Neural crest cell (in vitro differentiated cells): ENCODE data around the gene CLBA1. TPM values are rescaled to one million over a fixed set of nuclear protein-coding genes. Genes with fewer than 3 reads are reported as not detected.

Experiments
- DNase-seq: peaks from one replicate; pipeline ENCODE4 v3.0.0; 2021; ENCODE audit warnings: low read depth, mixed read lengths, low spot score
- H3K27ac Mint-ChIP-seq: one replicate; pipeline ENCODE4 v1.8.0; 2021; ENCODE audit warnings: mild to moderate bottlenecking, mixed read lengths; ENCODE audit not compliant: unreplicated experiment
- H3K27me3 Mint-ChIP-seq: 2 replicates; pipeline ENCODE4 v1.8.0; 2021; ENCODE audit warnings: low read depth, mild to moderate bottlenecking, mixed read lengths
- H3K36me3 Mint-ChIP-seq: 2 replicates; pipeline ENCODE4 v1.8.0; 2021; ENCODE audit warnings: low read depth, mild to moderate bottlenecking, mixed read lengths
- H3K4me1 Mint-ChIP-seq: 2 replicates; pipeline ENCODE4 v1.8.0; 2021; ENCODE audit warnings: mixed read lengths
- H3K4me3 Mint-ChIP-seq: one replicate; pipeline ENCODE4 v1.8.0; 2021; ENCODE audit warnings: mild to moderate bottlenecking, mixed read lengths
- H3K9me3 Mint-ChIP-seq: 2 replicates; pipeline ENCODE4 v1.8.0; 2021; ENCODE audit warnings: mixed read lengths
- total RNA-seq: library from RNA; stranded (reverse); gene quantifications from 2 replicates; pipeline ENCODE4 v1.2.1, GENCODE V29; 2021
- TF ChIP-seq, protein P1 (sequence below): fragments of 200-600 bp; sonication (generic); conservative IDR thresholded peaks from 2 replicates; pipeline ENCODE4 v1.5.0; 2021; ENCODE audit warnings: antibody characterized with exemption, mild to moderate bottlenecking

Gene CLBA1
- total RNA-seq, 1 donor from 2014 or later = 14.1 TPM

DNA sequence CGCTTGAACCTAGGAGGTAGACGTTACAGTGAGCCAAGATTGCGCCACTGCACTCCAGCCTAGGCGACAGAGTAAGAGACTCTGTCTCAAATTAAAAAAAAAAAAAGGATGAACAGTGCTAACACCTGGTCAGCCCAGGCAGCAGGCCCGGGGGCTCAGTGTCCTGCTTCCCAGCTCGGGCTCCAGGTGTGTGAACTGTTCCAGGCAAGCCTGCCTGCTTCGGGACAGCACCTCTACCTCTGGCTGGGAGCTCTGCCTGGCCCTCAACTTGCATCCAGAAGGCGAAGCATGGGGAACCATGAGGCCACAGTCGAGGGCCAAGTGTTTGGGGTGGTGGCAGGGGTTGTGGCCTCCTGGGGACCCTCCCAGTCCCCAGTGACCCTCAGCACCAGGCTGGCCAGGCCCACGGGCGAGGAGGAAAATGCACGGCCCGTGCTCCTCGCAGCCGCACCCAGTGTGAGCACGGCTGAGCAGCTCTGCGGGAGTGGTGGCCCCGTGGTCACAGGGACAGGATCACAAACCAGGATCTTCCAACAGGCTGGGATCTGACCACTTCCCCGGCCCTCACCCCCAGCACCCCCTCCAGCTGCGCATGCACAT, 19.8 kb downstream of the CLBA1 start:
- no peaks in the 10 kb centered on the region for H3K36me3 Mint-ChIP-seq
- TF ChIP-seq, protein P1, sequence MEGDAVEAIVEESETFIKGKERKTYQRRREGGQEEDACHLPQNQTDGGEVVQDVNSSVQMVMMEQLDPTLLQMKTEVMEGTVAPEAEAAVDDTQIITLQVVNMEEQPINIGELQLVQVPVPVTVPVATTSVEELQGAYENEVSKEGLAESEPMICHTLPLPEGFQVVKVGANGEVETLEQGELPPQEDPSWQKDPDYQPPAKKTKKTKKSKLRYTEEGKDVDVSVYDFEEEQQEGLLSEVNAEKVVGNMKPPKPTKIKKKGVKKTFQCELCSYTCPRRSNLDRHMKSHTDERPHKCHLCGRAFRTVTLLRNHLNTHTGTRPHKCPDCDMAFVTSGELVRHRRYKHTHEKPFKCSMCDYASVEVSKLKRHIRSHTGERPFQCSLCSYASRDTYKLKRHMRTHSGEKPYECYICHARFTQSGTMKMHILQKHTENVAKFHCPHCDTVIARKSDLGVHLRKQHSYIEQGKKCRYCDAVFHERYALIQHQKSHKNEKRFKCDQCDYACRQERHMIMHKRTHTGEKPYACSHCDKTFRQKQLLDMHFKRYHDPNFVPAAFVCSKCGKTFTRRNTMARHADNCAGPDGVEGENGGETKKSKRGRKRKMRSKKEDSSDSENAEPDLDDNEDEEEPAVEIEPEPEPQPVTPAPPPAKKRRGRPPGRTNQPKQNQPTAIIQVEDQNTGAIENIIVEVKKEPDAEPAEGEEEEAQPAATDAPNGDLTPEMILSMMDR = no peak
- no peak for DNase-seq
- H3K4me3 Mint-ChIP-seq = no peak overlapping the region
- no peaks in the 10 kb centered on the region for H3K9me3 Mint-ChIP-seq
- H3K27ac Mint-ChIP-seq = no peak overlapping the region
- H3K4me1 Mint-ChIP-seq = no peaks in the 10 kb centered on the region
- H3K27me3 Mint-ChIP-seq = no peaks in the 10 kb centered on the region

DNA sequence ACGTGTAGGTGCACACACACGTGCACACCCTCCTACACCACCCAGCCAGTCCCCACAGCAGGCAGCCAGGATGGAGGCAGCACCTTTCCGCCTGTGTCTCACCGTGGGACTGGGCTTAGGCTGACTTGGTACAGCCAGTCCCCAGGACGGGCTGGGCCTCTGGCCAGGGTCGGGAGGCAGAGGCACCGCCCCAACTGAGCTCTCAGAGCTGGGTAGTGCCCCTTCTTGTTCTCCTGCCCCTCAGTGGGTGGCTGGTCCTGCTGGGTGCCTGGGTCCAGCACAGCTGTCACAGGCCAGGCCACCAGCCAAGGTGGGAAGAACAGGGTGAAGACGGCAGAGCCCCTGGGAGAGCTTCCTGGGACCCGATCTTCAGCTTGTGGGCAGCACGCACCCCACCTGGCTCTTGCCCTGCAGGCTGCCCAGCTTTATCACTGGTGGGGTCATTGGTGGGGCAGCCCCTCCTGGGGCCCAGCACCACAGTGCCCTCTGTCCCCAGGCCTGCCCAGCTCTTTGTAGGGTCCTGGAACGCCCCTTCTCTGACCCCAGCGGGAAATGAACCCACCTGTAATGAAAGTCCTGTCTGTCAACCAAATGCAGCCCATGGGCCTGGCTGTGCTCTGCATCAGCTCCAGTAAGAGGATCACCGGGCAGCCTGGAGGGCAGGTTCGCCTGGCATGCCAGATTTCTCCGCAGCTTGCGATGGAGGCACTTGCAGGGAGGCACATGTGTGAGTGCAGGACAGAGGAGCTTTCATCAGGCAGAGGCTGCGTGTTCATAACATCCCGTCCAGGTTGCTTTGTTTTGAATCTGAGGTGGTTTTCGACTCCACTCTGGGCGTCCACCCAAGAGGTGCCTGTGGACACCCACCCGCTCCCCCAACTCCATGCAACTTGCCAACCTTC, 20.6 kb downstream of the CLBA1 start:
- no peaks in the 10 kb centered on the region for H3K4me1 Mint-ChIP-seq
- H3K27ac Mint-ChIP-seq = no peak overlapping the region
- H3K36me3 Mint-ChIP-seq = no peaks in the 10 kb centered on the region
- H3K9me3 Mint-ChIP-seq = no peaks in the 10 kb centered on the region
- DNase-seq = no peak
- no peak overlapping the region for H3K4me3 Mint-ChIP-seq
- H3K27me3 Mint-ChIP-seq = no peaks in the 10 kb centered on the region
- TF ChIP-seq, protein P1 = no peak

DNA sequence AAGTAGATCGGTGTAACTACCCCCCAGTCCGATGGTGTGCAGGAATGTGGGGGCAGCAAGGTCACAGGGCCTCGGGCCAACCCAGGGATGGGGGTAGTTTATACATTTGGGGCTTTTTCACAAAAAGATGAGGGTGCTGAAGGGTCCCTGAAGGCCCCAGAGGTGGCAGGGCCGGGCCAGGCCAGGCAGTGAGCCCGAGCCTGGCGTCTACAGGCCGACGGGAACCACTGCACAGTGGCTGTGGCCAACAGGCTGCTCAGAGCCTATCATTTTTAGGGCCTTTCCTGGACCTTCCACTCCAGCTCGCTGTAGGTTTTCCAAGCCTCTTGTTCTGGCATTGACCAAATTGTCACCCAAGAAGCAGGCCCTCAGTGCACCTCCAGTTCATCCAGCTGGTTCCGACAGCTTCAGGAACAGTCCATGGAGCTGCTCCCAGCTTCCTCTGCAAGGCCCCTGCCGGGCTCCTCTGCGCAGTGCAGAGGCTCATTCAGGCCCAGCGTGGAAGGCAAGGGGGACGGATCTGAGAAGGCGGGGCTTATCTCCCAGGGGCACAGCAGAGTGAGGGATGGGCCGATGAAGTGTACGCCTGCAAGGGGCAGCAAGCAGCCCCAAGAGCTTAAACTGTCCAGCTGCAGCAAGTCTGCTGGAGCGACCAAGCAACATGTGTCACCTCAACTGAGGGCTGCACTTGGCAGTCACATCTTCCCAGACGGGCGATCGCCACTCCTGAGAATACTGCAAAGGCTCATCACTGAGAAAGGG, 21.4 kb downstream of the CLBA1 start:
- H3K4me1 Mint-ChIP-seq = no peaks in the 10 kb centered on the region
- DNase-seq = no peak
- no peaks in the 10 kb centered on the region for H3K36me3 Mint-ChIP-seq
- H3K27ac Mint-ChIP-seq = no peak overlapping the region
- TF ChIP-seq, protein P1 = no peak
- no peak overlapping the region for H3K4me3 Mint-ChIP-seq
- H3K9me3 Mint-ChIP-seq = no peaks in the 10 kb centered on the region
- H3K27me3 Mint-ChIP-seq = no peaks in the 10 kb centered on the region

DNA sequence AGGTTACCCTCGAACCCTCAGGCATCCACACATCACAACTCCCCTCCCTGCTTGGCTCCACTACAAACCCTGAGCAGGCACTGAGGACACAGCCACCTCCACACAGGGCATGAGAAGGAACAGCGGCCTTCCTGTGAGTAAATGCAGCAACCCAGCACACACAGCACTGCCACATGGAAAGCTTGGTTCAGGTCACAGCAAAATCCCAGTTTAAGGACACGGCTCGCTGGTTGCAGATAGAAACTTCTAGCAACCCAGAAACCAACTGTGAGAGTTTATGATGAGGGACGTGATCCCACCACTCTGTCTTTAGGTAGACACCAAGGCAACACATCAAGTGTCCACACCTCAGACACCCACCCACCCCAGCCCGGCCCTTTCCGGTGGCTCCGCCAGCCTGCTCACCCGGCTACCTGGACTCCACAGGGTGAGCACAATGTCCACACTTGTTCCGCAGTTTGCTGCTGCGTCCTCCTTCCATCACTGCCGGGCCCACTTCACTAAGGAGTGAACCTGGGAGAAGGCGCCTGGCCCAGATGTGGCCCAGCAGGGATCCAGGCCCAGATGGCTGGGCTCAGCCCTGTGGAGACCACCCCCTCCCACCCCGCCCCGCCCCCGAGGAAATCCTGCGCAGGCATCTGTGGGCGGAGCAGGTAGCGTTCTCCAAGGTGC, 22.1 kb downstream of the CLBA1 start:
- Mint-ChIP-seq H3K36me3 (no peaks in the 10 kb centered on the region), H3K27ac (no peak overlapping the region), H3K9me3 (no peaks in the 10 kb centered on the region), H3K4me3 (no peak overlapping the region), H3K27me3 (no peaks in the 10 kb centered on the region), H3K4me1 (no peaks in the 10 kb centered on the region)
- TF ChIP-seq, protein P1 = no peak
- no peak for DNase-seq

DNA sequence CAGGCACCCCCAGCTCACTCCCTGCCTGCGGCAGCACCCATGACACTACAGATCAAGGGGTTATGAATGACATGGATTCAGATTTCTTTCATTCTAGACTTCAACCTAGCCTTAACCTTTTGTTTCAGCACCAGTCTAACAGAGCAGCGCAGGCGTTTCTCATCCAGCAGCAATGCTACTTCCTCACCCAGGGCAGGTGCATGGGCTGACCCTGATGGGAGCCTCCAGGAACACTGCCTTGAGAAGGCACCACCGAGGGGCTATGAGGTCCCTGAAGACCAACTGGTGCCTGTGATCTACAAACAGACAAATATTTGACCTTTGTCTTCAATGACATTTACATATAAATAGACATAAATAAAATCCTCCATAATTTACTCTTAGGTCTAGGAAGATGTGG, 24.5 kb downstream of the CLBA1 start:
- Mint-ChIP-seq H3K9me3 (no peaks in the 10 kb centered on the region), H3K36me3 (no peaks in the 10 kb centered on the region), H3K4me1 (peaks cover 21% of the 10 kb centered on the region), H3K27me3 (no peaks in the 10 kb centered on the region), H3K4me3 (no peak overlapping the region), H3K27ac (no peak overlapping the region)
- DNase-seq = no peak
- TF ChIP-seq, protein P1 = no peak
